ENCODE data around the gene GBX2.

The GBX2 gene

DNA sequence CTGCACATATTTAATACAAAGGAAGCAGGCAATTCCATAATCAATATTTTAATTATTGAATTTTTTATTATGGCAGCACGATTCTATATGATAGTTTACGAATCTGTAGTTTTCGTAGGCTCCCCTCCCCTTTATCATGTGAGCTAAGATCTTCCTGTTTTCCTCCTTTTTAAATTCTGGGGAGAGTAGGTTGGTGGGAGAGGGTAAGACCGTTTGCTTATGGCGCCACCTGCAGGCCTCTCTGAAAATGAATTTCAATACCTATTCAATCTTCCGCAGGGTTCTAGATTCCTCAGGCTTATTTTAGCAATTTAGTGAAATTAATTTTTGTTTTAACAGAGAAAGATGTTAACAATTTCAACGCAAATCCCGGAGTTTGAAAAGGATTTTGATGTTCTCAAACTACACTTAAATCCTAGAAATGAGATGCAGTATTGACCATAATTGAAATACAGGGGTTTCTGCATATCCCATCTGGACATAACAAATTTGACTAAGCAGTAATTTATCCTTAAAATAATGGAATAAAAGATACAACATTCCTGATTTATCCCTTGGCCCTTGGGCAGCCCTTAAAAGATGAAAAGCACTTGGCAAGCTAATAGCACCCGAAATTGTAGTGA, 12.8 kb upstream of the GBX2 start:
- DNase-seq = peak; percentile 59

GRCh38 chr2:236180076-236180816, 12.1 kb upstream of the GBX2 start:
- peak; percentile 81 for DNase-seq

- DNase-seq = no peak
Measured at GRCh38 chr2:236179236-236180075, 11.3 kb upstream of the GBX2 start.

GRCh38 chr2:236178890-236179235, 10.7 kb upstream of the GBX2 start:
- no peak for DNase-seq

- DNase-seq = peak; percentile 52
Measured at GRCh38 chr2:236177967-236178889, 10.0 kb upstream of the GBX2 start.

DNA sequence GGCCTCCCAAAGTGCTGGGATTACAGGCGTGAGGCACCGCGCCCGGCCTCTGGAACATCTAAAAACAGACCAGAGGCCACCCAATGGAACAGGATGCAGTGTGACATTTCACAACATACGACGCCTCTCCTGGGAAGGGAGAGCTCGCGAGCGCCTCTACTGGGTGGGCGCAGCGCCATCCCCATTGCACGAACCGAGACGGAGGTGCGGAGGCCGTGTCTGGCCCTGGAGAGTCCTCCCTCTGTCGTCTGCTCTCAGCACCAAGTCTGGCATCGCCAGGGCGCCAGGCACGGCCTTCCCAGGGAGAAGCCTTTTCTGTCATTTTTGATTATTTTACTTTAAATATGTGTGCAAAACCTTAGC, 9.4 kb upstream of the GBX2 start:
- DNase-seq = peak; percentile 54

GRCh38 chr2:236176951-236177350, 8.8 kb upstream of the GBX2 start:
- no peak for DNase-seq

- peak; percentile 22 for DNase-seq
Measured at GRCh38 chr2:236176417-236176816, 8.2 kb upstream of the GBX2 start.

- no peak for DNase-seq
Measured at GRCh38 chr2:236175548-236176150, 7.5 kb upstream of the GBX2 start.

GRCh38 chr2:236173729-236174607, 5.8 kb upstream of the GBX2 start:
- DNase-seq = no peak

- DNase-seq = no peak
Measured at GRCh38 chr2:236173036-236173728, 5.0 kb upstream of the GBX2 start.

DNA sequence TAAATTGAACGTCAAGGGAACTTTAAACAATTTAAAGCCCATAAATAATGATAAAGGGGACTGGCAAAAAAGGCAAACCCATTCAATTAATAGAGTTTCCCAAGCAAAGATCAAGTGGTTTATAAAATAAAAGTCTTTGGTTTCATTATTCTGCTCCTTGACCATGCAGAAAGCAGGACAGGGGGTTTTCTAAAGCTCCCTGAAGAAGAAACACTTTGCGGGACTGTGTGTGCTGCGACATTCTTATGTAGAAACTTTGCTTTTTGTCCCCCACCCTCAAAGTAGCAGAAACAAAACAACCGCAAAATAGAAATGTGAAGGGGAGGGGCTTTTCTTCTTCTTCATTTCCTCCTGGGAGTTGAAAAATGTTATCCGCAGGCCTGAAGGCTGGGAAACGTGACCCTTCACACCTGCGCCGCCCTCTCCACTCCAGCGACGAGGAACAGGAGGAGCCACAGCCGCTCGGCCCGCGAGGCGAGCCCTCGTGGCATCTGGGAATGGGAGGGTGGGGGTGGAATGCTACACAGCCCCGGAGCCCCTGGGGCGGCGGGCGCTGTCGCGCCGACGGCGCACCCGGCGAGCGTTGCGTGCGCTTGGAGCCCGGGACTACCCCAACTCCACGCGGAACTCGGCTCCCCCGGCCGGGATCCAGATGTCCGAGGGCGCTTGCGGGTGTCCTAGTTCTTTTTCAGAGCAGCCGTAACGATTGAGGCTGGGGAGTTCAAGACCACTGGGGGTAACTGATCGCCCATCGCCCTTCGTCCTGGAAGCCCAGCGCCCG, 4.3 kb upstream of the GBX2 start:
- no peak for DNase-seq

GRCh38 chr2:236171680-236172254, 3.6 kb upstream of the GBX2 start:
- no peak for DNase-seq

DNA sequence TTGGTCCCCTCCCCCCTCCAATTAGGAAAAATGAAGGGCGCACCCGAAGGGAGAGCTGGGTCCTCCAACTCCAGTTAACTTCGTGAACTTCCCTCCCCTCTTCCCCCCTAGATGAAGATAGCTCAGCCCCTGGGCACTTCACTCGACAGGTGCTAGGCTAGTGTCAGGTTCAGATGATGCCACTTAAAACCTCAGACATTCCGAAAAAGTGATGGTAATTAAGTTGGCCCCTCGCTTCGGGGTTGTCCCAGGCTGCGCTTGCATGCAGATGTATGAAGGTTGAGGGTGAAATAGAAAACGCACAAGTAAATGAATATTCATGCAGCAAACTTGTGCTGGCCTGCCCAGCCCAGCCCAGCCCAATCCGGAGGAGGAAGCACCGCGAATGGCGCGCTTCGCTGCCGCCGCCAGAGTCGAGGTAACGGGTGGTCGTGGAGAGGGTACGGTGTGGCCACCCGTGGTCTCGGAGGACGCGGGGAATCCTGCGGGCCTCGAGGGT, 3.0 kb upstream of the GBX2 start:
- no peak for DNase-seq

DNA sequence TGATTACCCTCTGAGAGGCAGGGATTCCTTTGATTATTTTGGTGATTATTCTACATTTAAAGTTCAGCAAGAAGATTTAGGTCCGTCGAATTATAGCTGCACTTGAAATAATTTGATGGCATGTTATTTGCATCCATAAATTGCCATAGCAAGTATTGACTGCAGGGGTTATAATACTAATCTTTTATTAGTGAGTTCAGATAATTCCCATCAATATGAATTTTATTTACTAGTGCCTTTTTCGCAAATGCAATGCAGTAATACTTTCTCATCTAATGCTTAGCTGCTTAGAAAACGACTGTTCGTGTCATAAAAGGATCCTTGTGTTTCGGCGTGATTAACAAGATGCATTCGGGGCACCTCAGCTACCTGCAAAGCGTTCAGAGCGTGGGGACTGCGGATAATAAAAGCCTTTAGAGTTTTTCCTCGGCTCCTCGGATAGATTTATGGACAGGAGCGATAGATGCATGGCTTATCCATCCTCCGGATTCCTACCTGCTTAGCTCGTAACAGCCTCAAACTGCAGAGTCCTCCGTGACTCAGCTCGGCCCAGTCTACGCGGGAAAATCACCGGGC, 2.5 kb upstream of the GBX2 start:
- DNase-seq = no peak

- no peak for DNase-seq
Measured at GRCh38 chr2:236169741-236170589, 1.8 kb upstream of the GBX2 start.

DNA sequence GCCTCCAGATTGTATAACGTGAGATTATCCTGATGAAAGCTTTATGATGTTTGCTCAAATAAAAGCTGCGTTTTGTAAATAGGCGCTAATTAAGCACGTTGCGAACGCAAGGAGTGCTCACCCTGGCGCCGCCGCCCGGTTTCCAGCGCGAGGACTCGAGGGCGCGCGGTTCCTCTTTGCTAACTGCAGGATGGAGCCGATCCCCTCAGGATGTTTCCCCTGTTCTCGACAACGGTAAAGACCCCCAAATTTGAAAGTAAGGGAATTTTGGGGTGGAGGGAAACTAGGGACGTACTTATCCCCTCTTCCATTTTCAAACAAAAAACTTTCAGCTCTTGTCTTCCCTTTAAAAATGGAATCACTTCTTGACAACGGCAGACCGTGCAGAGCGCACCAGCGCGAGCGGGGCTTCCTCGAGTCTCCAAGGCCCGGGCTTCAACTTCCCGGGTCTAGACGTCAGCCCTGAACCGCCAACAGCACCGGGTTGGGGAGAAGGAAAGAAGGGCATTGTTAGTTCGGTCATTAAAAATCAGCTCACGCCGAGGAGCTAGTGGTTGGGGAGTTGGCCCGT, 1.1 kb upstream of the GBX2 start:
- no peak for DNase-seq
